Uterus (tissue), 2 donors: ENCODE measurements around the gene WDR12.
"Not testable (repeated sequence)": the region's sequence is repeated elsewhere in the genome, so short reads cannot be mapped to it uniquely, and the experiment has no call there.

Experiments
- CTCF ChIP-seq, 4 experiments: fragments of 200-600 bp in 2 of 4; fragments of 450-650 bp in 2 of 4; sonication (generic) in 2 of 4; IDR thresholded peaks; one replicate each; pipeline ENCODE4 v1.5.1; 2016 to 2019; ENCODE audit warnings: antibody characterized with exemption in 4 of 4, mild to moderate bottlenecking in 2 of 4, moderate library complexity in 1 of 4
- POLR2A ChIP-seq, 2 donors: fragments of 450-650 bp; IDR thresholded peaks; one replicate each; pipeline ENCODE4 v1.6.1; 2016; ENCODE audit warnings: antibody characterized with exemption in 2 of 2, mild to moderate bottlenecking in 1 of 2, moderate library complexity in 1 of 2

GRCh38 chr2:202912342-202913201, 1.1 kb upstream of the WDR12 start:
- TF ChIP-seq CTCF, POLR2A (IDR thresholded peaks at IDR 0.05): not testable (repeated sequence)
